ENCODE measurements around the gene KCNMB1.

The KCNMB1 gene

DNA sequence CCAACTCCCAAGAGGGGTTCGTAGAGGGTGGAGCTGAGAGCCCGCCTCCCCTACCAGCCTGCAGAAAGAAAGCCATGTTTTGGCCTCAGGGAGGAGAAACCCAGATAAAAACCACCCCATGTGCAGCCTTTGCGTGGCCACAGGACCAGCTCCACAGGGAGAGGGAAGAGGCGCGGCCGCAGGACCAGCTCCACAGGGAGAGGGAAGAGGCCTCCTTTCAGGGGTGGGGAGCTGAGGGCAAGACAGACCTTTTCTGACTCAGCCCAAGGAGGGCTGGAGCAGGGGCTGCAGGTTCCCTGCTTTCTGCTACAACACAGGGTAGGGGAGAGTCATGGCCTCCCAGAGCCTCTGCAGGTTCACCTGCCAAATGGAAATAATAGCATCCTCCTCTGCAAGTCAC lies 37.6 kb upstream of the KCNMB1 start:
- H3K36me3 ChIP-seq (ENCODE audit: control insufficient read depth, low read depth, low read length): no peaks in the 10 kb centered on the region
- no peaks in the 10 kb centered on the region for H3K27me3 ChIP-seq (ENCODE audit: control insufficient read depth, insufficient read depth, low read length)
- peaks cover 6% of the 10 kb centered on the region for H3K4me1 ChIP-seq (ENCODE audit: control insufficient read depth, low read depth, low read length)
- no peak overlapping the region for H3K27ac ChIP-seq (ENCODE audit: low read length)
- no peak overlapping the region for H3K4me3 ChIP-seq (ENCODE audit: low read length)
- no peaks in the 10 kb centered on the region for H3K9me3 ChIP-seq (ENCODE audit: control insufficient read depth, low read depth, low read length)
- H3K9ac ChIP-seq (ENCODE audit: low read length): no peak overlapping the region

DNA sequence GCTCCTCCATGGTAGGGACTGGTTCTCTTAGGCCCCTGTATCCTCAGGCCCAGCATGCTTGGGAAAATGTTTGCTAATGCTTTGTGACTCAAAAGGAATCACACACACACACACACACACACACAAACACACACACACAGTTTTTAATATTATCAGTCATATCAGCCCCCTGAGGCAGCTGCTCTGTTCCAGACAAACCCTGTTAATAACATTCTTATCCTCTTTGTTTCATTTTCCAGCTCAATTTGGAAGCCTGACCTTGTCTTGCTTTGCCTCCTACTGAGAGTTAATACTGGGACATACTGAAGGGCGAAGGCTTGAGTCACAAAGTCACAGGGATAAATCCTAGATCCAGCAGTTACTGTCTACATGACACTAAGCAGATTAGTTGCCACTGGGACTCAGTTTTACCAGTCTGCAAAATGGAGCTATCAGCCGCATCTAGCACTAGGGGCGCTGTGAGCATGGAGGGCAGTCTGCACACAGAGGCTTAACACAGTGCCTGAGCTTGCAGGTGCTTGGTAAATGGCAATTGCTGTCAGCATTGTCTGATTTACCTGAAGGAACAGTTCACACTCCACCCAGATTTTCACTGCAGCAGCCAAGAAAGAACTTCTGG lies 37.1 kb upstream of the KCNMB1 start:
- Histone ChIP-seq H3K4me1 (ENCODE audit: control insufficient read depth, low read depth, low read length) (peaks cover 6% of the 10 kb centered on the region), H3K27ac (ENCODE audit: low read length) (no peak overlapping the region), H3K27me3 (ENCODE audit: control insufficient read depth, insufficient read depth, low read length) (no peaks in the 10 kb centered on the region), H3K9ac (ENCODE audit: low read length) (no peak overlapping the region), H3K9me3 (ENCODE audit: control insufficient read depth, low read depth, low read length) (no peaks in the 10 kb centered on the region), H3K36me3 (ENCODE audit: control insufficient read depth, low read depth, low read length) (no peaks in the 10 kb centered on the region), H3K4me3 (ENCODE audit: low read length) (no peak overlapping the region)

DNA sequence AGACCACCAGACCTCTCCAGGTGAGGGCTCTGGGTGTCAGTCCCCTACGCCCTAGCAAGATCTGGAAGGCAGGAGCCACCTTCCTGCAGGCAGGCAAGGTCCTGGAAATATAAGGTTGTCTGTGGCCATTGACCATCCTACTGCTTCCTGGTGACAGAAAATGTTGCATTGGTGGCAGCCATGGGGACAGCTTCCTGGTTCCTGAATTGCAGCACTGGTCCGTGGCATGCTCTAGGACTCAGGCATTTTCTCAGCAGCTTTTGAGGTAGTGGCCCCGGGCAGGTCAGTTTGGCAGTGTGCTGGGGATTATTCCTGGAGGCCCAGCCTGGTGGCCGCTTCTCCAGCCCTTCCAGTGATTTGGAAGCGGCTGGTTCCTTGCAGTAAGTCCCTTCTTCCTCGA lies 36.6 kb upstream of the KCNMB1 start:
- H3K4me1 ChIP-seq (ENCODE audit: control insufficient read depth, low read depth, low read length): peaks cover 10% of the 10 kb centered on the region
- H3K9ac ChIP-seq (ENCODE audit: low read length): no peak overlapping the region
- no peak overlapping the region for H3K27ac ChIP-seq (ENCODE audit: low read length)
- no peak overlapping the region for H3K4me3 ChIP-seq (ENCODE audit: low read length)
- H3K9me3 ChIP-seq (ENCODE audit: control insufficient read depth, low read depth, low read length): no peaks in the 10 kb centered on the region
- H3K27me3 ChIP-seq (ENCODE audit: control insufficient read depth, insufficient read depth, low read length): no peaks in the 10 kb centered on the region
- H3K36me3 ChIP-seq (ENCODE audit: control insufficient read depth, low read depth, low read length): no peaks in the 10 kb centered on the region

DNA sequence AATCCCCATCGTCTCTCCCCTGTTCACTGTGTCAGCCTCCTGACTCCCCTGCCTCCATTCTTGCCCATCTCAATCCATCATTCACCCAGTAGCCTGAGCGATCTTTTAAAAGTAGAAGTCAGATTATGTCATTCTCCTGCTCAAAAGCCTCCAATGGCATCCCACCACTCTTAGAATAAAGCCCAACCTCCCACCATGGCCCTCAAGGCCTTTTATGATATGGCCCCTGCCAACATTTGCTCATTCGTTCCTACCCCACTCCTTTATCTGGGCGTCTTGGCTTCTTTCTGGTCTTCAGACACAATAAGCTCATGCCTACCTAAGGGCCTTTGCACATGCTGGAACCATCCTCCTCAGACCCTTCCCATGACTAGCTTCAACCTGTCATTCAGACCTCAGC lies 35.5 kb upstream of the KCNMB1 start:
- H3K4me3 ChIP-seq (ENCODE audit: low read length): no peak overlapping the region
- no peaks in the 10 kb centered on the region for H3K36me3 ChIP-seq (ENCODE audit: control insufficient read depth, low read depth, low read length)
- no peaks in the 10 kb centered on the region for H3K27me3 ChIP-seq (ENCODE audit: control insufficient read depth, insufficient read depth, low read length)
- H3K4me1 ChIP-seq (ENCODE audit: control insufficient read depth, low read depth, low read length): peaks cover 10% of the 10 kb centered on the region
- H3K9ac ChIP-seq (ENCODE audit: low read length): no peak overlapping the region
- no peaks in the 10 kb centered on the region for H3K9me3 ChIP-seq (ENCODE audit: control insufficient read depth, low read depth, low read length)
- H3K27ac ChIP-seq (ENCODE audit: low read length): no peak overlapping the region

DNA sequence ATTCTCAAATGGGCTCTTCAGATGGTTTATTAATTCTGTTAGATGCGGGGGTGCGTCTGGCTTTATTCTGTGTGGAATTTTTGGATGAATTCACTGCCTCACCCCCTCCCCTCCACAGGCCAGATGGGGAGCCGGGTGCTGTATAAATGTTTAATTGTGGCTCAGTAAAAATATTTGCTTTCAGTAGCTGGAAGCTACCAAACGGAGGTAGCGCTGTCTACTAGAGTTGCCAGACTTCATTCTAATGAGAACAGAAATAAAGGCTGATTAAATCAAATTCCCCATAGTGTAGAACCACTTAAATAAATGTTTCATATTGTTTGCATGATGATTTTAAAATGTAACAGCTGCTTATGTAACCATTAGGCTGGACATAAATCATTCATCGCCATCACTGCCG lies 34.5 kb upstream of the KCNMB1 start:
- H3K27ac ChIP-seq (ENCODE audit: low read length): no peak overlapping the region
- H3K36me3 ChIP-seq (ENCODE audit: control insufficient read depth, low read depth, low read length): no peaks in the 10 kb centered on the region
- no peak overlapping the region for H3K4me3 ChIP-seq (ENCODE audit: low read length)
- no peak overlapping the region for H3K9ac ChIP-seq (ENCODE audit: low read length)
- no peaks in the 10 kb centered on the region for H3K9me3 ChIP-seq (ENCODE audit: control insufficient read depth, low read depth, low read length)
- H3K4me1 ChIP-seq (ENCODE audit: control insufficient read depth, low read depth, low read length): peaks cover 10% of the 10 kb centered on the region
- no peaks in the 10 kb centered on the region for H3K27me3 ChIP-seq (ENCODE audit: control insufficient read depth, insufficient read depth, low read length)

DNA sequence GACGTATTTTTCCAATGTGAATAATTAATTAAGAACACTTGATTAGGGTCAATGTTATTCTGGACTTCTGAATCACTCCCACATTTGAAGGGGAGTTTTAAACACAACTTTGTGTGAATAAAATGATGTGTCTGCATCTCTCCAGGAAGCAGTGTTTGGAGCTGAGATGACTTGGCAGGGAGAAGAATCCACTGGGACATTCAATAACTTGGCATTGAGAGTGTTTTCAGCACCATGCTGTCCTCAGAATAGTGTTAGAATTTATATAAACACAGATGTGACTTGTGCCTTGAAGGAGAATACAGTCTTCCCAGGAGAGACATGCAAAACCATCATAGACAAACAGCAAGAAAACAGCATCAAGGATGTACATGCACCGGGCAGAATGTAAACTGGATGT lies 32.7 kb upstream of the KCNMB1 start:
- H3K27me3 ChIP-seq (ENCODE audit: control insufficient read depth, insufficient read depth, low read length): no peaks in the 10 kb centered on the region
- no peak overlapping the region for H3K9ac ChIP-seq (ENCODE audit: low read length)
- peaks cover 5% of the 10 kb centered on the region for H3K4me1 ChIP-seq (ENCODE audit: control insufficient read depth, low read depth, low read length)
- no peaks in the 10 kb centered on the region for H3K9me3 ChIP-seq (ENCODE audit: control insufficient read depth, low read depth, low read length)
- H3K27ac ChIP-seq (ENCODE audit: low read length): no peak overlapping the region
- H3K36me3 ChIP-seq (ENCODE audit: control insufficient read depth, low read depth, low read length): no peaks in the 10 kb centered on the region
- no peak overlapping the region for H3K4me3 ChIP-seq (ENCODE audit: low read length)

DNA sequence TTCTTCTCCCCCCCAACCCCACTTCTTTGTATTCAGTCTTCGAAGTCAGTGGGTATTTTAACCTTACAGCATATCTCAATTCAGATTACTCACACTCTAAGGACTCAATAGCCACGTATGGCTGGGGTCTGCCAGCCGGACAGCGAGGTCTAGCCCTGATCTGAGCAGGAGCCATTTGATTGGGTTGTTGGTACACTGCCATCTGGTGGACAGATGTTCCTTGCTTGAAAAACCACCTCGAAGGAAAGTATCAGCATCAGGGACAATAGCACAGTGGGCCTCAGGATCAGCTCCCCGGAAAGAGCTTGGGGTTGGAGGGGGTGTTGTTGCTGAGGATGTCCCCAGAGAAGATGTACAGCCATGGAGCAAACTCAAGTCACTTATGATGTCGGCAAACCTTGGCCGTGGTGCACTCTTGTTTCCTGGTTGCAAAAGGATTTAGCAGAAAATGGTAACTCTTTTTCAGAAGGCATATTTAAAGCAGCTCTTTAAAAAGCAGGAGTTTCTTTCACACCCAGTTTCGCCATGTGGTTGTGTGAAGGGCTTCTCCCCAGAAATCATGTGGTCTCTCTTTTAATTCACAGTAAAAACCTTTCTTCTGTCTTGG lies 31.7 kb upstream of the KCNMB1 start:
- Histone ChIP-seq H3K9me3 (ENCODE audit: control insufficient read depth, low read depth, low read length) (no peaks in the 10 kb centered on the region), H3K4me3 (ENCODE audit: low read length) (no peak overlapping the region), H3K27me3 (ENCODE audit: control insufficient read depth, insufficient read depth, low read length) (no peaks in the 10 kb centered on the region), H3K27ac (ENCODE audit: low read length) (no peak overlapping the region), H3K9ac (ENCODE audit: low read length) (no peak overlapping the region), H3K4me1 (ENCODE audit: control insufficient read depth, low read depth, low read length) (peaks cover 5% of the 10 kb centered on the region), H3K36me3 (ENCODE audit: control insufficient read depth, low read depth, low read length) (no peaks in the 10 kb centered on the region)

DNA sequence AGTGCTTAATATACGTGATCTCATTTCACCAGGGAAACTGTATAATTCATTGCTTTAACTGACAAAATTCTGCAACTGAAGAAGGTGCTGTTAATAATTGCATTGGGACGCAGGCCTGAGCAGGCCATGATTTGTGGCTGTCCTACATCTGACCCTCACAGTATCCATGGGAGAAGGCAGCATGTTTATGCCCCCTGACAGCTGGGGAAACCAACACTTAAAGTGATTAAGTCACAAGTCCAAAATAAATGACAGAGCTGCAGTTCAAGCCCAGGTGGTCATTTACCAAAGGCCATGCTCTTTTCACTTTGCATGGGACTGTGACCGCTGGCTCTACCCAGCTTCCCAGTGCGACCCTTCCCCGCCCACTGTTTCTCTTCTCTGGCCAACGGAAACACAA lies 30.5 kb upstream of the KCNMB1 start:
- Histone ChIP-seq H3K27ac (ENCODE audit: low read length) (no peak overlapping the region), H3K27me3 (ENCODE audit: control insufficient read depth, insufficient read depth, low read length) (no peaks in the 10 kb centered on the region), H3K4me1 (ENCODE audit: control insufficient read depth, low read depth, low read length) (peaks cover 5% of the 10 kb centered on the region)

DNA sequence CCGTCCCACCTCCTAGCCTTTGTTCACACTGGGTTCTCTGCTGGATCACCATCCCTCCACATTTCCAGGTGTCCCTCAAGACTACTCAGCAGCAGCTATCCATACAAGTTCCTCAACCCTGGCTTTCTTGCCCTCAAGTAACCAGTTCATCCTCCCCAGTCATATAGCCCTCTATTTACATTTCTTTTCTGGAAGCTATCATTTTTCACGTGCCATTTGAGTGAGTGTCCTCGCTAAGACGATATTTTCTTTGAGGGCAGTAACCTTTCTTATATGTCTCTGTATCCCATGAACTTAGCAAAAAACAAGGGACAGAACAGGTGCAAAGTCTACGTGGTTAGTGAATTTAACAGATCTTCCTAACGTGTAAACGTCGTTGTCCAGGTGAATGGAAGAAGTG lies 29.6 kb upstream of the KCNMB1 start:
- Histone ChIP-seq H3K4me1 (ENCODE audit: control insufficient read depth, low read depth, low read length) (peaks cover 5% of the 10 kb centered on the region), H3K9ac (ENCODE audit: low read length) (no peak overlapping the region), H3K9me3 (ENCODE audit: control insufficient read depth, low read depth, low read length) (no peaks in the 10 kb centered on the region), H3K4me3 (ENCODE audit: low read length) (no peak overlapping the region), H3K27ac (ENCODE audit: low read length) (no peak overlapping the region), H3K27me3 (ENCODE audit: control insufficient read depth, insufficient read depth, low read length) (no peaks in the 10 kb centered on the region), H3K36me3 (ENCODE audit: control insufficient read depth, low read depth, low read length) (no peaks in the 10 kb centered on the region)

More for the DNA sequence above, 30.5 kb upstream of the KCNMB1 start:
- no peaks in the 10 kb centered on the region for H3K36me3 ChIP-seq (ENCODE audit: control insufficient read depth, low read depth, low read length)
- no peaks in the 10 kb centered on the region for H3K9me3 ChIP-seq (ENCODE audit: control insufficient read depth, low read depth, low read length)
- H3K9ac ChIP-seq (ENCODE audit: low read length): no peak overlapping the region
- H3K4me3 ChIP-seq (ENCODE audit: low read length): no peak overlapping the region

DNA sequence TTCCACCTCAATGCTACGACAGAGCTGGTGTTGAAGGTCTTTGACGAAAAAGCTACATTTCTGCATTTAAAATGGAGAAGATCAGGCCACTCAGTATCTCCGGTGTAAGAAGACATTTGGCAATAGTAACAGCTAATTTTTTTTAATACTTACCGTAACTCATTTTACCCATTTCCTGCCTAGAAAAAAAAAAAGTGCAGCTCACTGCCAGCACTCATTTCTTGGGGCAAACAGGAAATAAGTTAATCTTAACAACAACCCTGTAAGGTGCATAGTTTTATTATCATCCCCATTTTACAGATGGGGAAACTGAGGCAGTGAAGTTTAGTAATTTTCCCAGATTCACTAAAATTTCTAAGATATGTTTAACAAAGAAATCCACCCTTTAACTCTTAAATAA lies 27.4 kb upstream of the KCNMB1 start:
- H3K9me3 ChIP-seq (ENCODE audit: control insufficient read depth, low read depth, low read length): no peaks in the 10 kb centered on the region
- no peak overlapping the region for H3K4me3 ChIP-seq (ENCODE audit: low read length)
- H3K4me1 ChIP-seq (ENCODE audit: control insufficient read depth, low read depth, low read length): peaks cover 5% of the 10 kb centered on the region
- no peaks in the 10 kb centered on the region for H3K27me3 ChIP-seq (ENCODE audit: control insufficient read depth, insufficient read depth, low read length)
- no peak overlapping the region for H3K9ac ChIP-seq (ENCODE audit: low read length)
- no peaks in the 10 kb centered on the region for H3K36me3 ChIP-seq (ENCODE audit: control insufficient read depth, low read depth, low read length)
- no peak overlapping the region for H3K27ac ChIP-seq (ENCODE audit: low read length)

DNA sequence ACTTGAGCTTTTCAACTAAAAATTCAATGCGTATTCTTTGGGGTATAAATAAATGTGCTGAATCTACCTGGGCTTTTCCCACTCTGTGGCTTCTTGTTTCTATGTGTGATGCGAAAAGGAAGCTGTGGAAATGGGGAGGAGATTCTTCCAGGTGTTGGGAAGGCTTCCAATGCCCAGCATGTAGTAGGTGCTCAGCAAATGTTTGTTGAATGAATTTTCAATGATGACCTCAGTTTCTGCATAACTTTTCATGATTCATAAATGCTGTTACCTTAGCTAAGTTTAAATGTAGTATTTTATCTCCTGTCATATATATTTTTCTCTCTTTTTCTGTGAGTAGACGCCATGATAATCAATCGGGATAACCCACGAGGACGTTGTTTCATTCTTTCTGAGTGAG lies 25.6 kb upstream of the KCNMB1 start:
- Histone ChIP-seq H3K4me1 (ENCODE audit: control insufficient read depth, low read depth, low read length) (no peaks in the 10 kb centered on the region), H3K27me3 (ENCODE audit: control insufficient read depth, insufficient read depth, low read length) (no peaks in the 10 kb centered on the region), H3K4me3 (ENCODE audit: low read length) (no peak overlapping the region), H3K9ac (ENCODE audit: low read length) (no peak overlapping the region), H3K9me3 (ENCODE audit: control insufficient read depth, low read depth, low read length) (no peaks in the 10 kb centered on the region), H3K36me3 (ENCODE audit: control insufficient read depth, low read depth, low read length) (no peaks in the 10 kb centered on the region), H3K27ac (ENCODE audit: low read length) (no peak overlapping the region)

DNA sequence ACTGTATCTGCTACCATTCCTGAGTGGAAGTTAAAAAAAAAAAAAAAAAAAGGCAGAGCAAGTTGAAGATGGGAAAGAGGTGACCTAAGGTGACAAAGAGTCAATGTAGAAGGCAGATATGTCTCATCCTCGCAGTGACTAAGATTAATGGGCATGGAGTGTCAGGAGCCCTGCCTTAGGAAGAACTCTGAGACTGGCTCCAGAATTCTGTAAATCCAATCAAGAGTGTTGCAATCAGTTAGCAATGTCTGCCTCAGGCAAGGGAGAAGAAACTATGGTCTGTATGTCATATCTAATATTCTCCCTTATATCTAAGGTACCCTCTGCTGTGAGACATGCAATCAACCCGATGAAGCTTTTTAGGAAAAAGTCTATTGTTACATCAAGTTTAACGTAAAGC lies 24.7 kb upstream of the KCNMB1 start:
- no peak overlapping the region for H3K9ac ChIP-seq (ENCODE audit: low read length)
- H3K4me1 ChIP-seq (ENCODE audit: control insufficient read depth, low read depth, low read length): no peaks in the 10 kb centered on the region
- H3K36me3 ChIP-seq (ENCODE audit: control insufficient read depth, low read depth, low read length): no peaks in the 10 kb centered on the region
- H3K27me3 ChIP-seq (ENCODE audit: control insufficient read depth, insufficient read depth, low read length): no peaks in the 10 kb centered on the region
- H3K27ac ChIP-seq (ENCODE audit: low read length): no peak overlapping the region
- H3K4me3 ChIP-seq (ENCODE audit: low read length): no peak overlapping the region
- no peaks in the 10 kb centered on the region for H3K9me3 ChIP-seq (ENCODE audit: control insufficient read depth, low read depth, low read length)

All from iPS-18a (cell line).